Endothelial cell of umbilical vein (primary cell): Measurements from ENCODE around the gene CNOT1. TPM values are rescaled to one million over a fixed set of nuclear protein-coding genes. Genes with fewer than 3 reads are reported as not detected.

Source experiments
- BruUV-seq: library from RNA; stranded (reverse); fragments of 400-500 nt; replicated peaks from 2 replicates; lab custom pipeline; 2021; lab: Mats Ljungman, UMichigan
- CTCF ChIA-PET: fragments of 300-600, 350-600 bp; sonication (Branson Sonifier 250); formaldehyde crosslinking; loops from one replicate; lab custom pipeline; 2021; ENCODE audit warnings: antibody characterized with exemption, inconsistent platforms; lab: Charles Lee
- POLR2A ChIA-PET: fragments of 300-600, 350-600 bp; sonication (Branson Sonifier 250); formaldehyde crosslinking; loops from one replicate; lab custom pipeline; 2021; ENCODE audit warnings: antibody characterized with exemption, inconsistent platforms; lab: Charles Lee
- DNase-seq: peaks from one replicate; pipeline ENCODE4 v3.0.0-alpha.2; 2011; ENCODE audit warnings: low read depth, low spot score
- FAIRE-seq: peaks from 2 replicates; lab custom pipeline; 2011; peaks lifted over from hg19 to GRCh38; lab: Jason Lieb, UNC
- H2AFZ ChIP-seq: 2 replicates; pipeline ENCODE4 v1.6.0; 2012; ENCODE audit warnings: low read depth, low read length, control low read depth, inconsistent platforms
- H3K27ac ChIP-seq: 2 replicates; pipeline ENCODE4 v1.5.1; 2011; ENCODE audit warnings: low read depth, mild to moderate bottlenecking, control low read depth, low read length, moderate library complexity; ENCODE audit not compliant: insufficient read depth
- H3K27me3 ChIP-seq, 2 experiments: 2 replicates each; pipeline versions ENCODE4 v1.6.0 to v1.6.1; 2011; ENCODE audit warnings: low read length in 2 of 2, mixed read lengths in 1 of 2; ENCODE audit not compliant: control insufficient read depth in 2 of 2, insufficient read depth in 2 of 2
- H3K36me3 ChIP-seq, 2 experiments: 2 replicates in 1 of 2; 3 replicates in 1 of 2; pipeline ENCODE4 v1.5.1; 2011; ENCODE audit warnings: low read length in 2 of 2, mild to moderate bottlenecking in 1 of 2, moderate library complexity in 1 of 2; ENCODE audit not compliant: control insufficient read depth in 2 of 2, insufficient read depth in 2 of 2; ENCODE audit errors: extremely low read depth in 1 of 2
- H3K4me1 ChIP-seq: 3 replicates; pipeline ENCODE4 v1.5.1; 2011; ENCODE audit warnings: mild to moderate bottlenecking, low read length; ENCODE audit not compliant: control insufficient read depth, insufficient read depth; ENCODE audit errors: extremely low read depth
- H3K4me2 ChIP-seq: 2 replicates; pipeline ENCODE4 v1.6.1; 2011; ENCODE audit warnings: low read length, control low read depth, mixed read lengths; ENCODE audit not compliant: insufficient read depth
- H3K4me3 ChIP-seq, 3 experiments: fragments of 200-600 bp in 1 of 3; sonication (generic), shearing (Covaris generic) in 1 of 3; replicated peaks in 1 of 3; 2 replicates each; pipeline ENCODE4 v1.5.1; 2011 to 2016; ENCODE audit warnings: control low read depth in 3 of 3, low read length in 3 of 3, mild to moderate bottlenecking in 2 of 3, inconsistent platforms in 1 of 3, low read depth in 1 of 3, moderate library complexity in 1 of 3; ENCODE audit not compliant: insufficient read depth in 1 of 3
- H3K79me2 ChIP-seq: 2 replicates; pipeline ENCODE4 v1.6.0; 2012; ENCODE audit warnings: low read length, inconsistent platforms; ENCODE audit not compliant: control insufficient read depth, insufficient read depth
- H3K9ac ChIP-seq: replicated peaks from 2 replicates; pipeline ENCODE3; 2011; ENCODE audit warnings: low read length, control low read depth; ENCODE audit not compliant: insufficient read depth; ENCODE audit errors: extremely low read depth
- H3K9me1 ChIP-seq: replicated peaks from 3 replicates; pipeline ENCODE4 v1.6.0; 2011; ENCODE audit warnings: mild to moderate bottlenecking, low read length; ENCODE audit not compliant: control insufficient read depth, insufficient read depth; ENCODE audit errors: extremely low read depth
- H3K9me3 ChIP-seq: replicated peaks from 2 replicates; pipeline ENCODE4 v1.5.1; 2012; ENCODE audit warnings: low read length, inconsistent platforms; ENCODE audit not compliant: control insufficient read depth, insufficient read depth
- H4K20me1 ChIP-seq: replicated peaks from 2 replicates; pipeline ENCODE3; 2011; ENCODE audit warnings: mild to moderate bottlenecking, low read length; ENCODE audit not compliant: control insufficient read depth, insufficient read depth; ENCODE audit errors: extremely low read depth
- CTCF ChIP-seq, 2 donors: IDR thresholded peaks; 1 replicate in 1 of 2; 2 replicates in 1 of 2; pipeline ENCODE4 v1.5.1; 2011; ENCODE audit warnings: low read length in 2 of 2, mild to moderate bottlenecking in 2 of 2, moderate library complexity in 2 of 2, control low read depth in 1 of 2, inconsistent platforms in 1 of 2, low read depth in 1 of 2; ENCODE audit not compliant: insufficient read depth in 1 of 2; ENCODE audit errors: extremely low read depth in 1 of 2
- EZH2 ChIP-seq: IDR thresholded peaks from 2 replicates; pipeline ENCODE4 v1.6.1; 2012; ENCODE audit warnings: borderline replicate concordance, low read depth, mild to moderate bottlenecking, moderate library complexity, low read length, inconsistent platforms; ENCODE audit not compliant: severe bottlenecking
- FOS ChIP-seq: IDR thresholded peaks from 2 replicates; pipeline ENCODE4 v1.6.1; 2011; ENCODE audit warnings: mild to moderate bottlenecking, low read length, moderate library complexity, borderline replicate concordance; ENCODE audit not compliant: insufficient read depth
- GATA2 ChIP-seq: IDR thresholded peaks from 2 replicates; pipeline ENCODE4 v1.7.0; 2011; ENCODE audit warnings: low read depth, mild to moderate bottlenecking, moderate library complexity, mixed read lengths, low read length; ENCODE audit not compliant: insufficient read length, insufficient read depth
- JUN ChIP-seq: IDR thresholded peaks from 2 replicates; pipeline ENCODE4 v1.6.1; 2011; ENCODE audit warnings: borderline replicate concordance, low read depth; ENCODE audit not compliant: insufficient read length, insufficient read depth
- MYC ChIP-seq: IDR thresholded peaks from one replicate; pipeline ENCODE4 v1.6.1; 2011; ENCODE audit warnings: mild to moderate bottlenecking, low read depth, low read length
- POLR2A ChIP-seq: IDR thresholded peaks from 2 replicates; pipeline ENCODE4 v1.6.1; 2012; ENCODE audit warnings: low read depth, mild to moderate bottlenecking, control low read depth, low read length
- POLR2AphosphoS5 ChIP-seq: IDR thresholded peaks from 2 replicates; pipeline ENCODE4 v1.6.1; 2012; ENCODE audit warnings: low read depth, mild to moderate bottlenecking, control low read depth, low read length, moderate library complexity; ENCODE audit not compliant: insufficient read depth
- dilution Hi-C: fragments of 300-500 bp; cut with MboI; formaldehyde crosslinking; loops from one replicate; pipeline ENCODE4 v1.15.0; 2019; ENCODE audit warnings: low sequenced_read_pairs; ENCODE audit not compliant: extremely low pct_ligation_motif_present
- intact Hi-C: fragments of 100-400 bp; cut with micrococcal nuclease; formaldehyde crosslinking; loops from one replicate; pipeline ENCODE4 v1.10.0; 2022
- polyA plus RNA-seq, 4 experiments: library from polyadenylated mRNA; depleted of rRNA in 3 of 4; stranded (reverse) in 3 of 4; unstranded in 1 of 4; fragments of >200 nt; gene quantifications; 2 replicates each; pipeline versions ENCODE4 v1.2.1 to v1.2.3, GENCODE V29; 2011 to 2012; ENCODE audit warnings: missing spikeins in 1 of 4
- total RNA-seq: library from RNA; stranded (reverse); gene quantifications from 2 replicates; pipeline ENCODE4 v1.2.3, GENCODE V29; 2021
- TF ChIP-seq, protein P1 (sequence below): IDR thresholded peaks from 2 replicates; pipeline ENCODE4 v1.6.1; 2011; ENCODE audit not compliant: insufficient read depth, insufficient read length

CNOT1 gene
- total and polyA plus RNA-seq, 2 donors (not counting 3 experiments of a cell fraction or from before 2014, with no cell fraction given): 142 to 151 TPM

GRCh38 chr16:58584831-58585505 is 44.7 kb downstream of the CNOT1 start:
- no peaks in the 10 kb centered on the region for H3K27me3 ChIP-seq
- H3K4me2 ChIP-seq: no peak overlapping the region
- no peak overlapping the region for H3K9ac ChIP-seq
- ChIA-PET POLR2A (interaction anchor here (0.5 kb wide), 1 partner anchor 14 kb away, joined by 4 read pairs; no protein-coding TSS in a partner anchor), CTCF (interaction anchor here (1.1 to 1.4 kb wide), 2 partner anchors 44 to 76 kb away, joined by 3 to 4 read pairs; no protein-coding TSS in a partner anchor)
- dilution Hi-C loops (no loop called here), intact Hi-C loops (no loop called here)
- no peak overlapping the region for H3K27ac ChIP-seq
- peaks cover 14% of the 10 kb centered on the region for H3K79me2 ChIP-seq
- H4K20me1 ChIP-seq: no peaks in the 10 kb centered on the region
- TF ChIP-seq FOS (no peak), EZH2 (no peak), CTCF (IDR thresholded peaks at IDR 0.05; ENCODE audit: extremely low read depth in 1 of 2, insufficient read depth in 1 of 2, low read depth in 1 of 2, low read length in 2 of 2) (no peak), POLR2AphosphoS5 (no peak), POLR2A (no peak), GATA2 (no peak), MYC (no peak), JUN (no peak)
- TF ChIP-seq, protein P1, sequence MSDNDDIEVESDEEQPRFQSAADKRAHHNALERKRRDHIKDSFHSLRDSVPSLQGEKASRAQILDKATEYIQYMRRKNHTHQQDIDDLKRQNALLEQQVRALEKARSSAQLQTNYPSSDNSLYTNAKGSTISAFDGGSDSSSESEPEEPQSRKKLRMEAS: no peak
- H3K9me1 ChIP-seq: no peaks in the 10 kb centered on the region
- no peak overlapping the region for H3K4me3 ChIP-seq
- H3K4me1 ChIP-seq: peaks cover 9% of the 10 kb centered on the region
- H3K36me3 ChIP-seq: peaks cover 22 to 36% of the 10 kb centered on the region in 2 experiments
- no peak for DNase-seq
- no peak overlapping the region for H2AFZ ChIP-seq
- FAIRE-seq: no peak
- BruUV-seq: no TSS peak
- H3K9me3 ChIP-seq: no peaks in the 10 kb centered on the region
